IPS-20b (cell line): ENCODE data around the gene CD74.
"Not testable (repeated sequence)": the region's sequence is repeated elsewhere in the genome, so short reads cannot be mapped to it uniquely, and the experiment has no call there.

ENCODE experiments used
- H3K27ac ChIP-seq: one replicate; pipeline ENCODE4 v1.5.1; 2013; ENCODE audit warnings: low read length
- H3K27me3 ChIP-seq: 2 replicates; pipeline ENCODE4 v1.6.1; 2013; ENCODE audit warnings: mild to moderate bottlenecking, low read length, inconsistent platforms; ENCODE audit not compliant: insufficient read depth
- H3K36me3 ChIP-seq: 2 replicates; pipeline ENCODE4 v1.6.1; 2013; ENCODE audit warnings: low read depth, mild to moderate bottlenecking, inconsistent platforms, low read length, moderate library complexity; ENCODE audit not compliant: insufficient read depth
- H3K4me1 ChIP-seq: 2 replicates; pipeline ENCODE4 v1.6.1; 2013; ENCODE audit warnings: mild to moderate bottlenecking, control low read depth, inconsistent platforms, low read length, moderate library complexity; ENCODE audit not compliant: insufficient read depth
- H3K4me3 ChIP-seq: 2 replicates; pipeline ENCODE4 v1.5.1; 2013; ENCODE audit warnings: mild to moderate bottlenecking, low read length, inconsistent platforms
- H3K9ac ChIP-seq: 2 replicates; pipeline ENCODE4 v1.6.1; 2013; ENCODE audit warnings: low read depth, mild to moderate bottlenecking, inconsistent platforms, low read length, moderate library complexity
- H3K9me3 ChIP-seq: 2 replicates; pipeline ENCODE4 v1.6.1; 2013; ENCODE audit warnings: mild to moderate bottlenecking, low read depth, low read length, inconsistent platforms; ENCODE audit not compliant: insufficient read depth

Gene CD74

DNA sequence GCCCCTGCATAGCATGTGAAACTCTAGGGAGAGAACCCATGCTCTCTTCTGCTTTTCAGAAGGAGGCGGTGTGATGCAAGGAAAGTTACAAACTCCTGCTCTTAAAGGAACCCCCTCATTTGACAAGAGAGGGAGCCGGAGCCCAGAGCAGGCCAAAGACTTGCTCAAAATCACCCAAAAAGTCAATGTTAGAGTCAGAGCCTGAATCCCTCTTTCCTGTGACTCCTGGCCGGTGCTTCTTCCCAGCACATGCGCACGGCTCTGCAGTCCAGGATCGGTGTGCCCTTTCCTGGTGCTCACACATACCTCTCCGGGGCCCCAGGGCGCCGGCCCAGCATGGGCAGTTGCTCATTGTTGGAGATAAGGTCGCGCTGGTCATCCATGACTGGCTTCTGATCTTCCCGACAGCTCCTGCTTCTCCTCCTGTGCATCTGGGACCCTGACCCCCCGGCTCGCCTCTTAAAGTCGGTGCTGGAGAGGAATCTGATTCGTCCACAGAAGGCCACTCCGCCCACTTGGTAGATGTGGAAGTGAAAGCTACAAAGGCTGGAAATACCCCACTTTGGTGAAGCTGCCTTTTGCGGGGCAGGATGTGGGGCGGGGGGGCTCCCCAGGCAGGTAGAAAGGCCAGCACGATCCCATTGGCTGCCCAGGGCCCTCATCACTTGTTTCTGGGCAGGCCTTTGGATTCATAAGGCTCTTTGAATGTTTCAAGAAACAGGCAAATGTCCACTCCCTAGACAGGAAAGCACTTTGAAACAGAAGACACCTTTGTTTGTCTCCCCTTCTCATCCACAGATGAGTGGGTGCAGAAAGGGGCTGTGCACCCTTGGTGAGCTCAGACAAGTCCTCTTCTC, at the start of gene CD74:
Gene CD74, minus strand, starts transcription at position 592 of the 857 bp plus-strand sequence. Its CDS starts 161 bp downstream, at position 431.
- Histone ChIP-seq H3K27me3 (no peaks in the 10 kb centered on the region), H3K4me1 (peaks cover 12% of the 10 kb centered on the region; the same call in 1 of the 2 replicates), H3K9ac (peak within 1 kb of the TSS; percentile 49; the same call in 1 of the 2 replicates), H3K4me3 (peak within 1 kb of the TSS; percentile 62; the same call in 1 of the 2 replicates), H3K36me3 (no peaks in the 10 kb centered on the region), H3K27ac (no peak within 1 kb of the TSS), H3K9me3 (no peaks in the 10 kb centered on the region)

GRCh38 chr5:150461231-150461630, 48.5 kb upstream of the CD74 start:
- H3K27me3 ChIP-seq = no peaks in the 10 kb centered on the region
- no peak overlapping the region for H3K27ac ChIP-seq
- peaks cover 28% of the 10 kb centered on the region for H3K4me1 ChIP-seq
- H3K9me3 ChIP-seq = no peaks in the 10 kb centered on the region
- no peak overlapping the region for H3K9ac ChIP-seq
- no peaks in the 10 kb centered on the region for H3K36me3 ChIP-seq
- H3K4me3 ChIP-seq = no peak overlapping the region

- Histone ChIP-seq H3K9ac (no peak overlapping the region), H3K4me3 (no peak overlapping the region), H3K27ac (no peak overlapping the region), H3K27me3 (no peaks in the 10 kb centered on the region), H3K9me3 (no peaks in the 10 kb centered on the region), H3K36me3 (no peaks in the 10 kb centered on the region), H3K4me1 (peaks cover 28% of the 10 kb centered on the region)
These were observed 48.1 kb upstream of the CD74 start for GRCh38 chr5:150460781-150461180.

GRCh38 chr5:150458802-150459557, 46.3 kb upstream of the CD74 start:
- peaks cover 23% of the 10 kb centered on the region for H3K4me1 ChIP-seq
- no peaks in the 10 kb centered on the region for H3K27me3 ChIP-seq
- H3K9me3 ChIP-seq = no peaks in the 10 kb centered on the region
- no peak overlapping the region for H3K9ac ChIP-seq
- H3K36me3 ChIP-seq = no peaks in the 10 kb centered on the region
- no peak overlapping the region for H3K27ac ChIP-seq
- H3K4me3 ChIP-seq = no peak overlapping the region

DNA sequence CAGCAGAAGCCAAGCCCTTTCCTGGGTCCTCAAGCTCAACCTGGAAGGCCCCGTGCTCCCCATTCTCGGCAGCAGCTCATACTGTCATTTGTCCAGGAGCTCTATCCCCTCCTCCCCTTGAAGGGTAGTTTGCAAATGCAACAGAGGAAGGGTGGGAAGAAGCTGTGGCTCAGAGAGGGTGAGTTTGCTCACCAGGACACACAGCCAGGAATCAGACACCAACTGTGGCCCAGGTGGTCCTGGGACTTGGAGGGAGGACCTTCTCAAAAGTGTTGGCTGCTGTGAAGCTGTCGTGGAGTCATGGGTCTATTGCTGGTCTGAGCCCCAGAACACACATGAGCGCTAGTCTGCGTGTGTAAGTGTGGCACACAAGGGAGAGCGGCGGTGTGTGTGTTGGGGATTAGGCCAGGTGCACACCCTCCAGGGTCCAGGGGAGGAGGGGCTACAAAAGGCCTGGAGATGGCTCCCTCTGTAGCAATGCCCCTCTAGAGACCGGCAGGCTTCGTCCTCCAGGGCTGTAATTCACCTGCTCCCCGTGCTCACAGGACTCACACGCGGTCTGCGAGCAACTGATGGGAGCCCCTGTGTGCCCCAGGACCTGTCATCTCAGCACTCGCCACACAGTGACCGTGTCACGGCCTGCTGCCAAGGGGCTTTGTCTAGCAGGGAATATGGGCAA, 45.0 kb upstream of the CD74 start:
- H3K4me1 ChIP-seq = peaks cover 23% of the 10 kb centered on the region
- H3K27me3 ChIP-seq = no peaks in the 10 kb centered on the region
- no peaks in the 10 kb centered on the region for H3K9me3 ChIP-seq
- H3K27ac ChIP-seq = no peak overlapping the region
- H3K9ac ChIP-seq = no peak overlapping the region
- H3K36me3 ChIP-seq = no peaks in the 10 kb centered on the region
- no peak overlapping the region for H3K4me3 ChIP-seq

DNA sequence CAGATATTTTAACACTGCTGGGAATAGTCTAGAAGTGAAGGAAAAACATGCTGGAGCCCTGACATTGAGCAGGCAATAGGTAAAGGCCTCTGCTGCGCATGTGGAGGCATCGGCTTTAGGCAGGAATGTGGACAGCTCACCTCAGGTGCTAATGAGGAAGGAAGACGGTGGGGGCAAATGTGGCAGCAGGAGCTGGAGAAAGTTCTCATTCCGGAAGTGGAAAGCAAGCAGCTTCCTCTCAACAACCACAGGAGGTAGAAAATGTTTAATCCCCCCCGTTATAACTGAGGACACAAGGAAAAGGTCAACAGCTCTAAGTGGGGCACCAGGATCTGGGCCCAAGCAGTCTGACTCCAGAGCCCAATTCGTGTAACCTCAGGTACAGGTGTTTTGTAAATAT, 44.4 kb upstream of the CD74 start:
- Histone ChIP-seq H3K36me3 (no peaks in the 10 kb centered on the region), H3K9ac (no peak overlapping the region), H3K9me3 (no peaks in the 10 kb centered on the region), H3K4me1 (peaks cover 23% of the 10 kb centered on the region), H3K27me3 (no peaks in the 10 kb centered on the region), H3K4me3 (no peak overlapping the region), H3K27ac (no peak overlapping the region)

GRCh38 chr5:150454492-150455229, 42.0 kb upstream of the CD74 start:
- no peak overlapping the region for H3K9ac ChIP-seq
- H3K36me3 ChIP-seq = no peaks in the 10 kb centered on the region
- no peak overlapping the region for H3K27ac ChIP-seq
- H3K4me1 ChIP-seq = peaks cover 11% of the 10 kb centered on the region
- no peaks in the 10 kb centered on the region for H3K27me3 ChIP-seq
- H3K9me3 ChIP-seq = no peaks in the 10 kb centered on the region
- H3K4me3 ChIP-seq = no peak overlapping the region

DNA sequence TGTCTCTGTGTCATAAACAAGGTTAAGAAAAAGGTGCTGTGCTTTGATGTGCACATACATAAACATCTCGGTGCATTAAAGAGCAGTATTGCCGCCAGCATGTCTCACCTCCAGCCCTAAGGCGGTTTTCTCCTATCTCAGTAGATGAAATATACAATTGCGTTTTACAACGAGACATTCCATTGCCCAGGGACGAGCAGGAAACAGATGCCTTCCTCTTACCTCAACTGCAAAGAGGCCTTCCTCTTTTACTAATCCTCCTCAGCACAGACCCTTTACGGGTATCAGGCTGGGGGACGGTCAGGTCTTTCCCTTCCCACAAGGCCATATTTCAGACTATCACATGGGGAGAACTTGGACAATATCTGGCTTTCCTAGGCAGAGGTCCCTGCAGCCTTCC, 41.3 kb upstream of the CD74 start:
- H3K4me3 ChIP-seq, H3K36me3 ChIP-seq, H3K27ac ChIP-seq, H3K4me1 ChIP-seq, H3K9me3 ChIP-seq, H3K27me3 ChIP-seq, H3K9ac ChIP-seq: not testable (repeated sequence)

GRCh38 chr5:150452914-150453313, 40.2 kb upstream of the CD74 start:
- Histone ChIP-seq H3K9ac (no peak overlapping the region), H3K27me3 (no peaks in the 10 kb centered on the region), H3K4me3 (no peak overlapping the region), H3K9me3 (no peaks in the 10 kb centered on the region), H3K36me3 (peaks cover 14% of the 10 kb centered on the region), H3K27ac (no peak overlapping the region), H3K4me1 (peaks cover 8% of the 10 kb centered on the region)

DNA sequence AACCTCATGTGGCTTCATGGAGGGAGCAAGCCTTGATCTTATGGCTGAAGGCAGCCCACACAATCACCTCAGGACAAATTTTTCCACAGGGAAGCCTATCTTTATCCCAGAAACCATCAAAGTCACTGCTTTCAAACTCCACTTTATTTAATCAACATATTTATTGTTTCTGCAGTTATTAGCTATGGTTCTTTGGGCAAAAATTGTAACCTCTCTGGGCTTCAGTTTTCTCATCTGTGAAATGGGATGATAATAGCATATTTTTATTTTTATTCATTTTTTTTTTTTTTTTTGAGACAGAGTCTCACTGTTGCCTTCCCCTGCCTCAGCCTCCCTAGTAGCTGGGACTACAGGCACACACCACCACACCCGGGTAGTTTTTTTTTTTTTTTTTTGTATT, 38.9 kb upstream of the CD74 start:
- Histone ChIP-seq H3K27ac (no peak overlapping the region), H3K4me3 (no peak overlapping the region), H3K9ac (no peak overlapping the region), H3K9me3 (no peaks in the 10 kb centered on the region), H3K36me3 (peaks cover 27% of the 10 kb centered on the region), H3K27me3 (no peaks in the 10 kb centered on the region), H3K4me1 (peaks cover 12% of the 10 kb centered on the region; the same call in 1 of the 2 replicates)
